ENCODE measurements around the gene ARMC9.
"Not testable (repeated sequence)": the region's sequence is repeated elsewhere in the genome, so short reads cannot be mapped to it uniquely, and the experiment has no call there.

Gene ARMC9

DNA sequence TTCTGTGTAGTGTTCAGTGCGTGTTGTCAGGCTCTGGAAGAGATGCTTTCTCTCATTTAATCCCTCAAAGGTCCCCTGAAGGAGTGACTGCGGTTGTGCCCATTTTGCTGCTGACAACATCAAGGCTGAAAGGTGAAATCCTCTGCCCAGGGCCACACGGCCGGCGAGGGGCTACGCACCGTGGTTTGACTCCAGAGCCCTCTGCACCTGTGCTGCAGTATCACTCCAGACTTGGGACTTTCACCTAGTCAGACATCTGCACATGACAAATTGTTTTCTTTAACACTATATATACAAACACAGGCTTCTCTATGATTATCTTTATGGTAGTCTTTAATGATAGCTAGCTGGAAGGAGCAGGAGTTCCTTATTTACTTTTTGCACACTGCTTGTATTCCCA lies 90.2 kb downstream of the ARMC9 start:
- no peak for DNase-seq

DNA sequence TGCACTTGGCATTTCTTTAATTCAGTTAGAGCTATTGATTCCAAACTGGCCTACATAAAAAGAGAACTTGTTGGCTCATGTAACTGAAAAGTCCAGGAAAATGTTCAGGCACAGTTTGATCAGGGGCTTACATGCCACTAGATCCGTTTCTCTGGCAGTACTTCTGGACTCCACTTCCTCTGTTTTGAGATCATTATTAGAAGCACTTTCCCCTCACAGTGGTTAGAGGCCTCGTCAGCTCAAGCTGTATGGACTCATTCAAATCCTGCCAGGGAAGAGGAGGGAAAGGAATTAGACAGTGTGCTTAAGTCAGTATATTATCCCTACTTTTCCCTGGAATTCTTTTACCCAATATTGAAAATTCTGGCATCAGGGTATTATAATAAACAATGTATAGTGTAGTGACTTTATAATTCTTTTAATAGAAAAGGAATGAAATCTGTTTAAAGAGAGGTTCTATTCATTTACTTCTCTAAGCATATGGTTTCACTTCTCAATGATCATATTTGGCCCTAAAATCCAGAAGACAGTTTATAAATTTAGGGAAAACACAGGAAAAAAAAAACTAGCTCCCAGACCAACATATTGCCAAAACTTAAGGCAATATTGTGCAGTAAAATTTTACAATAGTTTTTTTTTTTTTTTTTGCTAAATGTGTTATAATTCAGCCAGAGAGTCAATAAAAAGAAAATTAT lies 92.0 kb downstream of the ARMC9 start:
- no peak for DNase-seq

DNA sequence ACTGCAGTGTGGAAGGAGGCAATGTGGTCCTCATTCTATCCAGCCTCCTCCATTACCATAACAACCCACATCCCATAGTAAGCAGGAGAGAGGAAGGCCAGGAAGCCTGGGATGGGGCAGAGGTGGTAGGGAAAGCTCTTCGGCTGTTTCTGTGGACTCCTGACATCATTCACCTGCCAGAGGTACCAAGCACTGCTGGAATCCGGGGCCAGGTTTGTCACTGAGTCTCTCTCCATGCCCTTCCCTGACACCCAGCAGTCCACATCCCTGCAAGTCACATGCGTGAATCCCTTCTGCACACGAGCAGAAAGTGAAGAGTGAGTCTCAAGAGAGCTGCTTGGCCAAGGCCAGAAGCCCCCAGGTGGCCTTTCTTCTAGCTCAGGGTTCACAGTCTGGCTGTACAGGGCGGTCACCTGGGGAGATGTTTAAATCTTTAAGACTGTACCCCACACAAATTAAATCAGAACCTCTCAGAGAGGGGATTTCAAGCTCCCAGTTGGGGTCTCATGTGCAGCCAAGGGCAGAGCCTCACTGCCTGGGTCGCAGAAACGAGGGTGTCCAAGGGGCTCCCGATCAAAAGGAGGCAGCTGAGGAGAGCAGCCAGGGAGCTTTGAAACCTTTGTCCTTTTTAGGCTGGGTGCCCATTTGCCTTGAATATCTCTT lies 94.2 kb downstream of the ARMC9 start:
- DNase-seq: no peak

DNA sequence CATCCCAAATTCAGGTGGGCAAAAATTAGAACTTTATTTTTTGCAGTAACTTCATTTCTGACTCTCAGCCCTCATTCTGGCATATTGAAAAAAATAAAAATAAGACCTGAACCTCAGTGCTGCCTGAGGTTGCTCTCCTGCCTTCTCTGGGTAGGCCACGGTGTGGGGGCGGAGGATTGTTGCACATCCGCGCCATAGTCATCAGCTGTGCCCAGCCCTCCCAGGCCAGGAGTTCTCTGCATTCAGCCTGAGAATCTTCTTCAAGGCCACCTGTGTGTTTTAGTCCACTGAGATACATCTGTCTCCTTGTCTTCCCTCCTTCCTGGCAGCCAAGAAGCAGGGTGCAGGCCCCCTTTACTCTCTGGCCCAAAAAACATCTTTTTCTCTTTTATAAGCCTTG lies 94.7 kb downstream of the ARMC9 start:
- no peak for DNase-seq

DNA sequence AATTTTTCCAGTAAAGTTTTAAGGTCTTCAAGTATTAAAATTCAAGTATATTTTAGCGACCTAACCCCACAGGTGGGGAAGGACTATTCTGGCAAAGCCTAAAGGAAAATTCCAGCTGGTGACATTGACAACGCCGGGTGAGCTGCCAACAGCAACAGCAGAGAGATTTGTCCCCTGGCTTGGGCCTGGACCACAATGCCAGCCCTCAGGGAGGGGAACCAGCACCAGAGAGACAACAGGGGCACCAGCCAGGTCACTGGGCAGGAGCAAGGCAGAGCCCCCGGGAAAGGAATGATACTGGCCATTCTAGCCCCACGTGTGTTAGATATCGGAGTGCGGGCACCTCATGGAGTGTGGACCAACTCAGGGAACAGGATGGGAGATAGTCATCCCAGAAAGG lies 95.7 kb downstream of the ARMC9 start:
- DNase-seq: no peak

DNA sequence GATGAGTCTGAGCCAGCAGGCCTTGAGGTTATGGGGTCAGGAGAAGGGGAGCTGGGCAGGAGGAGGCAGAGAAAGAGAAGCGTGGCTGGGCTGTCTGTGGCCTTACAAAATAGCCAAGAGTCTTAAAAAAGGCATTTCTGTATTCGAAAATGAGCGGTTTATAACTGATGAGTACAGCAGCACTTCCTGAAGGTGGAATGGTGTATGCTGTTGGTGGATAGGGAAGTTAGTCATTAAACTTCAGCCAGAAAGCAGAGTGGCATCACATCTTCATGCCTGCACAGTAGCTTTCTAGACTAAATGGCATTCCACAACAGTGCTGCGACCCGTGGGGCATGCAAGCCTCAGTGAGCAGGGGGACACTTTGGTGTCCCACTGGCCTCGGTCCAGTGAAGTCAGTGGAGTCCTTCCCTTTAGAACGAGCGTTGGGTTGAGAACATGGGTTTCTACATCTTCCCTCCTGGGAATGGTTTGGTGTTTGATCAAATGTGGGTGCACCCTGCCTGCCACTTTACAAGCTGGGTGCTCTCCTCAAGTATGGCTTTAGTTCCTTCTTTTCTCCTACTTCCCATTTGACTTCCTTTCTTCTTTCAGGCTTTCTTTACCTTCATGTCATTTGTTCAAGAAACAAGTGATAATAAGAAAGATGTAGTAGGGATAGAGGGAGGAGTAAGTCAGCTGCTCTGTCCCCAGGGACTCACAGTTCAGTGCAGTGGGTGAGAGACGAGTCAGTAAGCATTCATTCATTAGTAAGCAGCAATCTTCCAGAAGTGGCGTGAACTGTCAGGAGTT lies 96.3 kb downstream of the ARMC9 start:
- no peak for DNase-seq

DNA sequence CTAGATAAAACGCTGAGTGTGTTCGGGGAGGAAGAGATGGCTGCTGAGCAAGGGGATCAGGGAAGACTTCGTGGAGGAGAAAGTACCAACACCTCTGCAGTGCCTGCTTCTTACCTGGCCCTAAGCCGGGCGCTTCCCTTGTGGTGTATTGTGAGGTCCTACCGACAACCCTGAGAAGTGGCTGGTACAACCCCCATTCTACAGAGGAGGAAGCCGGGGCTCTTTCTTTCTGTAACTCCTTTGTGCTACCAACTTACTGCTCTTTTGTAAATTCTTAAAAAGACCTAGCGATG lies 96.9 kb downstream of the ARMC9 start:
- no peak for DNase-seq

DNA sequence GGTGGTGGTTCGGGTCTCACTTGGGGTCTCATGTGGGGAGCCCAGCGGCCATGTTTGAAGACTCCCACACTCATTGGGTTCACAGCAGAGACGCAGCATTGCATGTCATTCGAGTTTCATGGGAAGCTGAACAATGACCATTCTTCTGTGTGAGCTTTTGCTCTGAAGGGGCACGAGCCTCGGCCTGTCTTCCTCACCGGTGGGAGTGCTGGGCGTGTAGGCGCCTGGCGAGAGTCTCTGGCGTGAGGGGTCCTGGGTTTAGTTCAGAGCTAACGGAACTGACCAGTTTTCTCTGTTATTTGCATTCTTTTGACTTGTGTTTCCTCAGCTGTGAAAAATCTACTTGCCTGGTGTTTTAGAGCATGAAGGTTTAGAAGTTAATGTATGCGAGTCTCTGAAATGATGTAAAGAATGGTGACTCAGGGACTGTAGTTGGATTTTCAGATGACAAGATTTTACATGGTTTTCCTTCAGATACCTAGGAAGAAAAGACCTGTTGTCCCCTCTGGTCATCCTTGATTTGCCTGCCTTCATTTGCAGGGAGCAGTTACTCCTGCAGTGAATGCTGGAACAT lies 98.1 kb downstream of the ARMC9 start:
- no peak for DNase-seq

DNA sequence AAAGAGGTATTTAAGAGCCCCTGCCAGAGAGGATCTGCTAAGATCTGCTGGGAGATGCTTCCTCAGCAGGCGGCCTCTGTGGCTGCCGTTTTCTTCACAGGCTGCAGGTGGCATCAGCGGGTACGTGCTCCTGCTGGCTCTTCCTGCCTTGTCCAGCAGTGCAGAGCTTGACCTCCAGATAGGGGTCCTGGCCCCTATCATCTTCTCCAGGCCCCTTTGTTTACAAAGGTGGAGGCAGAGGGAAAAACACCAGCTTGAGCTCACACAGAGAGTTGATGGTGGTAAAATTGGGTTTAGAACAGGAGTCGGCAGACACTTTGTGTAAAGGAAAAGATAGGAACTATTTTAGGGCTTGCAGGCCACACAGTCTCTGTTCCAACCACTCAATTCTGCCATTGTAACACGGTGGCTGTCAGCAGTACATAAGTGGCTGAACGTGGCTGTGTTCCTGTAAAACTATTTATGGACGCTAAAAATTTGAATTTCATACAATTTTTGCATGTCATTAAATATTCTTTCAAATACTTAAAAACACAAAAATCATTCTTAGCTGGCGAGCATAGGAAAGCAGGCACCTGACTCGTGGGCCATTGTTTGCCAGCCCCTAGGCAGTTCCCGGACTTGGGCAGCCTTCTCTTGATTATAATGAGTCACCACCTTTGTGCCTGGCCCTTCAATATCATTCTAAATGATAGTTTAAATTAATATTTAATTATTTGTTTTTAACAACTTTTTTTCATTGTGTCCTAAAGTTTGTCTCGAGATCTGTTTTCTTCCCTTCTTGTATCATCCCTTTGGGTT lies 98.9 kb downstream of the ARMC9 start:
- peak; percentile 2 for DNase-seq

DNA sequence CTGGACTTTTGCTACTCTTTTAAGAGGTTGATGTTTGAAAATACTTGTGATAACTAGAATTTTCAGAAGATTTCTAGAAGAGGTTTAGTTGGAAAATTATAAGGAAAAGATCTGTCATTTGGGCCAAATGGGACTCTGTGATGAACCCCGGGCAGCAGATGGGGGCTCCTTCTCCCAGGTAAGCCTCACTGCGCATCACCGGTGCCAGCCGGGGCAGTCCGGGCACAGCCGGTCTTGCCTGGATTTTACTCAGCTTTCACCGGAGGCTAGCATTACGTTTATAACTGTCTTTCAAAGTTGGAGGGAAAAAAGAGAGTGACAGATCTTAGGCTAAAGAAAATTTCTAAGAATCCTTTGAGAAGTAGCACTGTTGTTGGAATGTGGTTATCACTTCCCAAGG lies 99.7 kb downstream of the ARMC9 start:
- no peak for DNase-seq

DNA sequence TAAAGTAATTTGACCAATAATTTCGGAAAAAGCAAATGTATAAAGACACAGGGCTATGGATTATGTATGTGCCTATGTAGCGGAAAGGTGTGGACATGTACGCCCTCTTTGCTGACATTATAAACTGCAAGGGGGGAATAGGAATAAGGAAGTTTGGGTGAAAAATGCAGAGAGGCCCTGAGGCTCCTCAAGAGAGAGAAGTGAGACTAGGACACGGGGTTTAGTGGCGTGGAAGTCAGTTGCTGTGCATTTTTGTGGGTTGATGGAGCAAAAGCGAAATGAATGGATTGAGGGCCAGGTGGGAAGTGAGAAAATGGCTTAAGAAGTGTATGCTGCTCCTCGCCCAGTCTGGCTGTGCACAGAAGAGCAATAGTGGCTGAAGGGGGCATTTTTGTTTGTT lies 100.8 kb downstream of the ARMC9 start:
- DNase-seq: no peak

DNA sequence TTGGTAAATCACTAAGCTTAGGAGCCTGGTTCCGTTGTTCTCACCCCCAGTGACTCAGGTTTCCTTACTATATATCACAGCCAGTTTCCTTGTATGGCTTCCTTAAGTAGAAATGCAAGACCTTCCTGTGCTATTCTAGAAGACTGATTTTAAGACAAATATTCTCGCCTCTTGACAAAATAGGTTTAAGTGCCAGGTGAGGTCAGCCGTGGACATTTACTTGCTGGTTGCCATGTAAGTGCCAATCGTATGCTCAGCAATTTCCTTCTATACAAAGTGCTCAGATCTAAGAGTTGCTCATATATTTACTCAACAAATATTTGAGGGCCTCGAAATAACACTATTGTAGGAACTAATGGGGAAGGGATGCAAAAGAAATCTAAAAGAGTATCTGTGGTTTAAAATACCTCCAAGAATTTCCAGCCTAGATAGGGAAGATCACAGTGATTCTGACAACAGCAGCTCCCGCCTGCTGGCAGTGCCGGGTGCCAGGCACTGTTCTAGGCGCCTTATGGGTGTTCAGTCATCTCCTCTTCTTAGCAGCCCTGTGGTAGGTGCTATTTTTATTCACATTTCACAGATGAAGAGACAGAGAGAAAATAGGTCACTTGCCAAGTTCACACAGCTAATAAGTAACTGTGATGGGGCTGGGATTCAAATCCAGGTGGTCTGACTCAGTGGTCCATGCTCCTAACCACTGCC lies 101.7 kb downstream of the ARMC9 start:
- DNase-seq: no peak

DNA sequence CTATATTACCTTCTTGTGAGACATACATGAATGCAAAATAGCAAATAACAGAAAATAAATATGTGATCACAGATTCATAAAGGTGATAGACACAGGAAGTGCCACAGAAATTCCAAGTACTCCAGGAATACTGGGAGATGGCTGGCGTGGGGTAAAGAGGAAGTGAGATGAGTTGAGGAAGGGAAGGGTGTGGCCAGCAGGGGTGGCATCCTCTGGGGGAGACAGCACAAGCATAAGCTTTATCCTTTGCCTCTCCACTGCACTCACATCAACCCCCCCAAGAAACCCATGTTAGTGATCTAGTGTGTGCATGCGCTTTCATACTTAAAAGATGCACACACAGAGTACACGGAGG lies 102.3 kb downstream of the ARMC9 start:
- no peak for DNase-seq

DNA sequence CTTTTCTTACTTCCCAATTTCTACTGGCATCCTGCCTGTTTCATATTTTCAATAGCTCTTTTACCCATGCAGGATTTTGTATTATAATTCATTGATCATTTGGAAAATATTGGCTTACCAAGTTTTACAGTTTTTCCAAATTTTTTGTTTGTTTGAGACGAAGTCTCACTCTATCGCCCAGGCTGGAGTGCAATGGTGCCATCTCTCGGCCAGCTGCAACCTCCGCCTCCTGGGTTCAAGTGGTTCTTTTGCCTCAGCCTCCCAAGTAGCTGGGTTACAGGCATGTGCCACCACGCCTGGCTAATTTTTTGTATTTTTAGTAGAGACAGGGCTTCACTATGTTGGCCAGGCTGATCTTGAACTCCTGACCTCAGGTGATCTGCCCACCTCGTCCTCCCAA lies 105.8 kb downstream of the ARMC9 start:
- not testable (repeated sequence) for DNase-seq

DNA sequence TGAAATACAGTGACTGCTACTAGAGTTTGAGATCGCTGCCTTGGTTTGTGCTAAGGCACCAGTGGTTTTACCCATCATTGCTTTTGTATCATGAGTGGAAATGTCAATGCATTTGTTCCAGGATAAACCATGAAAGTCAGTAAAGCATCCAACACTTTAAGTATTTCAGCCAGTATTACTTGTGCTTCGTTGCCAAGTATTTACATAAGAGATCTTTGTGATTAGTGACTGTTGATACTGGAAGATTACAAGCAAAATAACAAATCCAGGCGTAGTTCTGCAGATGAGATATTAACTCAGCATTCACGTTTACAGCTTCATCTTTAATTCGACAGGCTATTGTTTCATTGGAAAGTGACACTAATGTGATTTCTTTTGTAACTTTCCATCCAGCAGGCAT lies 106.8 kb downstream of the ARMC9 start:
- no peak for DNase-seq

DNA sequence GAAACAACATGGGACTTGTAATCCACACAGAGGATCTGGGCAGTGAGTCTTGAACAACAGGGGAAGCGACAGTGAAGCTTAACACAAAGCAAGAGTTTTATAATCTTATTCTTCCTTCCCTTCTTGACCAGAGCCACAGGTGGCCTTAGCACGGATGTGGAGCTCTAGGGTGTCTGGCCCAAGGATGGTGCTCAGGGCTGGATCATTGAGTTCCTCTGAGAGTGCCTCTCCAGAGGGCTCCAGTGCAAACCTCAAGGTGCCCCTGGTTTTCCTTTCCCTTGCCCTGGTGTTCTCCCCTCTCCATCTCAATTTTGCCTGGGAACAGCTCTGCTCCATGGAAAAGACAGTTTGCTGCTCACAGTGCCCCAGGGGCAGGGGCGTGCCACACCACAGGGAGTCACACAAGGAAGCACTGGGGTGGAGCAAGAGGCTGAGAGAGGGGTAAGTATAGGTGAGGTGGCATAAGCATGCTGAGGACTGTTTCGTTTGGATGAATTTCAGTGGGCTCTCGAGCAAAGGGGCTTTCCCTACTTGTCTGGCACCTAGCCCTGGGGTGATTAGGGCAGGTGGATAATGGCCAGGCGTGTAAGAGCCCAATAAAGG lies 108.5 kb downstream of the ARMC9 start:
- no peak for DNase-seq

DNA sequence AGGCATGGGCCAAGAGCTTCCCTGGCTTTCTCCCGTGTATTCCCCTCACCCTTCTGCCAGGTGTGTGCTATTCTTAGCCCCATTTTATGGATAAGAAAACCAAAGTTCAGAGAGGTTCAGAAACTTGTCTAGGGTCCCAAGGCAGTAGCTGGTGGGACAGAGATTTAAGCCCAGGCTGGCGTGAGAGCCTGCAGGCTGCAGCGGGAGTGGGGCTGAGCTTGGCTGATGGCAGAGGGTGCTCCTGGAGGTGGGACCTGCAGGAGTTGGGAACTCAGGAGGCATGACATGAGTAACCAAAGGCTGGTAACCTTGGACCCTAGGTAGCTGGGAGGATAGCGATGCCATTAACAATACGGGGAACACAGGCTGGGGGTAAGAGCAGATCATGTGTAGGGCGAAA lies 109.8 kb downstream of the ARMC9 start:
- no peak for DNase-seq

DNA sequence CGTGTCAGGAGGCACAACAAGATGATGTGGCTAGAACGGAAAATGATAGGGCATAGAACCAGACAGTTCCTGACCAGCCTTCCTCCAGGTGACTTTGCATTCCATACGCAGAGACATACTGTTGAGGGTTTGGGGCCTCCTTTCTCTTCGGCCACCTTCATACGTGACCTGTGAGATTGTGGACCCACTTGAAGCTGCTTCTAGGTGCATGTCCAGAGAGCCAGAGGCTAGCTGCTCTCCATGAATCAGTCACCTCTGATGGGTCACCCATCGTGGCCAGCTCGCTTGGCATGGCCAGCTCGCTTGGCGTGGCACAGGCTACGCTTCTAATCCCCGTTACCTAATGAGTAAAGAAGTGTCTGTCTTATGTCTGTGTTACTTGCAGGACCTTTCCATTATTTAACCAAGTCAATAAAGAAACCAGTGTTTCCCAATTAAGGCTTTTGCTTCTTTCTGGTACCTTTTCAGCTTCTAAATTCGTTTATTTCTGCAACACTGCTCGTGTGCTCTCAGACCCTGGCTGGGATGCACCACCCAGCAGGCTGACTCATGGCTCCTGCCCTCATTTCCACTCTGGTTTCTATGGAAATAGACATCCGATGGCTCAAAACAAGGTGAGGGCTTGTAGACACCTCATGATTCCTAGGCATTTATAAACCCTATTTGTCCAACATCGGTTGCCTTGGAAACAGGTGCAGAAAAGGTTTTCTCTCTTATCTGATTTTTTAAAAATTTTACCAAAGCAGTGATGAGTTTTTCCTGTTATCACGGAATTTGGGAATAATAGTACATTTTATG lies 110.4 kb downstream of the ARMC9 start:
- no peak for DNase-seq

DNA sequence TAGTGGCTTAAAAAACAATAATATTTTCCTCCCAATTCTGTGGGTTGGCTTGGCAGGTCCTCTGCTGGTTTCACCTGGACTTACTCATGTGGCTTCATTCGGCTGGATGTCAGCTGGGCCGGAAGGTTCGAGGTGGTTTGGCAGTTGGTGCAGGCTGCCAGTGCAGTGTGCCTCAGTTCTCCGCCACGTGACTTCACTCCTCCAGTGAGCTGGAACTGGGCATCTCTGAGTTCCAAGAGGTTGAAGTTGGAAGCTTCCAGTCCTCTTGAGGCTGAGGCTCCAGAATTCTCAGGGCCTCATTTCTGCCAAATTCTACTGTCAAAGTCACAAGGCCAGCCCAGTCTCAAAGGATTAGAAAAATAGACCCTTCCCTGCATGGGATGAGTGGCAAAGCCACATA lies 113.6 kb downstream of the ARMC9 start:
- DNase-seq: no peak

DNA sequence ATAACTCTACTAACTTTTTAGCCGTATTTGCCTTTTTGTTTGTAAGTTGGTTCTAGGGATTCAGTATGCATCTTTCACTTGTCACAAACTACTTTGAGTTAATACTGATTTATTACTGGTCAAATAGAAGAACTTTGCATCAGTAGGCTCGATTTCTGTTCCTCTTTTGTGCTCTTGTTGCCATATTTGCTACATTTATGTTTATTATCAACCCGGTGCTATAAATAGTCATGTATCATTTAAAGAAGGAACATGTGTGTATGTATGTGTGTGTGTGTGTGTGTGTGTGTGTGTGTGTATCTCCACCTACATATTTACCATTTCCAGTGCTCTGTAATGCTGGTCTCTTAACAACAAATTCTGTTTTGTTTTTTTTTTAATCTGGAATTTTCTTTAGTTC lies 117.5 kb downstream of the ARMC9 start:
- DNase-seq: no peak

DNA sequence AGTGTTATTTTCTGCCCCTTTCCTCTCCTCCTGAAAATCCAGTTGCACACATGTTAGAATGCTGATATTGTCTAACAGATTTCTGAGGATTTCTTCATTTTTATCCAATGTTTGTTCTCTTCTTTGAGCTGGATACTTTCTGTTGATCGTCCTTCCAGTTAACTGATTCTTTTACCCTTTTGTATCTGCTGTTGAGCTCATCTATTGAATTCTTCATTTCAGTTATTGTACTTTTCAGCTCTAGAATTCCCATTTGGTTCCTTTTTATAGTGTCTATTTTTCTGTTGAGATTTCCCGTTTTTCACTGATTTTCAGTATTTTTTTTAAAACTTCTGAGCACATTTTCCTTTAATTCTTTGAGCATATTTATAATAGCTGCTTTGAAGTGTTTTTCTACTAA lies 119.1 kb downstream of the ARMC9 start:
- DNase-seq: no peak

Data from amniotic stem cell (primary cell).